AG09319 (cell line): ENCODE results near the gene HGF.
A peak's percentile ranks its signal among the peaks of the same experiment; 100 is the strongest.
"Not testable (repeated sequence)": the region's sequence is repeated elsewhere in the genome, so short reads cannot be mapped to it uniquely, and the experiment has no call there.

ENCODE experiments used
- DNase-seq: peaks from one replicate; pipeline ENCODE4 v3.0.0-alpha.2; 2010; ENCODE audit warnings: low read depth; ENCODE audit errors: extremely low read depth
- CTCF ChIP-seq: IDR thresholded peaks from 2 replicates; pipeline ENCODE4 v1.5.1; 2011; ENCODE audit warnings: low read depth, mild to moderate bottlenecking, inconsistent platforms, low read length, moderate library complexity

HGF gene

GRCh38 chr7:81769891-81770727 is at the start of gene HGF:
TSS of gene HGF (minus strand) at chr7:81770047. CDS start at chr7:81769971, 76 bp downstream.
- peak; percentile 54 for DNase-seq
- peak; percentile 38 for TF ChIP-seq CTCF

GRCh38 chr7:81816312-81816711 is 46.5 kb upstream of the HGF start:
- no peak for DNase-seq
- TF ChIP-seq CTCF = no peak

DNA sequence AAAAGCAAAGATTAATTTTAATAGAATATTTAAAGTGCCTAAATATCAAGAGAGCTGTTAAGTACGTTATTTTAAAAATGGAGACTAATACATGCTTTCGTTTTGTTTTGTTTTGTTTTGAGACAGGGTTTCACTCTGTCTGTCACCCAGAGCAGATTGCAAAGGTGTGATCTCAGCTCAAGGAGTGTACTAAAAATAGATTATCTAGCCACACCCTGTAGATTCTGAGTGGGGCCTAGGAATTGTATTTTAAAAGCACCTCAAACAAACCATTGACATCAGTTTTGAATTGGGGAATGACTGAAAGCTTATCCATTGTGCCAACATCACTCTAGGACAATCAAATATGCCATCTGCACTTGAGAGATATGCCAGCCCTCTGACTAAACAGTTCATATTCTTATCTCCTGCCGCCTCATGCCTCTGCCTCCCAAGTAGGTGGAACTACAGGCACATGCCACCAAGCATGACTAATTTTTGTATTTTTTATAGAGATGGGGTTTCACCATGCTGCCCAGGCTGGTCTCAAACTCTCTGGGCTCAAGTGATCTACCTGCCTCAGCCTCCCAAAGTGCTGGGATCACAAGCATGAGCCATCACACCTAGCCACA is 43.1 kb upstream of the HGF start:
- DNase-seq = not testable (repeated sequence)

DNA sequence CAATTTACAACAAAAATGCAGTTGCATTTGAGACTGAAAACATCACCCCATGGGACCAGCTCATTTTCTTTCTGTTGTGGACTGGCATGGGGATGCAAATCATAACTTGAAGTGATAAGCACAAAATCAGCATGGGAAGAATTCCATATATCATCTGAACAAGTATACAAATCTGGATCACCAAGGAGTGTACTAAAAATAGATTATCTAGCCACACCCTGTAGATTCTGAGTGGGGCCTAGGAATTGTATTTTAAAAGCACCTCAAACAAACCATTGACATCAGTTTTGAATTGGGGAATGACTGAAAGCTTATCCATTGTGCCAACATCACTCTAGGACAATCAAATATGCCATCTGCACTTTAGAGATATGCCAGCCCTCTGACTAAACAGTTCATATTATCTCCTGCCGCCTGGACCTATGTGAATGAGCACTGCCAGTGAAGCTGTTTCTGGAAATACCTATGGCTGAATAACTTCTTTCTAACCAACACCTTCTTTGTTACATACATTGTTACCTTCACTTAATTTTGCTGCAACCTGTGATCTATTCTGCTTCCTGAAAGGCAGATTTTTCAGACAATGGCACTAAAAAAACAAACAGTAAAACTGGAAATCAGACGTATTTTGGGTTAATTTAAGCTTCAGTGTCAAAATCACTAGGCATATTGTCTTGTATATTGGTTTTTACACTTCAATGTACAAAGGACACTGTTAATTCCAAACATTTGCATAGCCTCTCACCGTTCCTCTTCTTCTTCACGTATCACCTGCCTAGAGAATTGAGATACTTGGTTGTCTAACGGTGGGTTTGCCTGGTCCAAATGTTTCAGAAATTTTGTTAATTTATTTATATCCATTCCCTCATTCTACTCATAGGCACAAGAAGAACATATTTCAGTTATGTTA is 42.4 kb upstream of the HGF start:
- TF ChIP-seq CTCF = no peak
- no peak for DNase-seq

GRCh38 chr7:81810476-81811155 is 40.8 kb upstream of the HGF start:
- TF ChIP-seq CTCF = no peak
- DNase-seq = no peak

GRCh38 chr7:81808310-81808709 is 38.5 kb upstream of the HGF start:
- DNase-seq = not testable (repeated sequence)

GRCh38 chr7:81803267-81803666 is 33.4 kb upstream of the HGF start:
- no peak for TF ChIP-seq CTCF
- no peak for DNase-seq
